B cell (primary cell): ENCODE data around the gene RPTOR. TPM values are rescaled to one million over a fixed set of nuclear protein-coding genes. Genes with fewer than 3 reads are reported as not detected.

Experiments used
- ATAC-seq: fragments of 200-7000 bp; cut with Tn5 transposase; one replicate; pipeline ENCODE4 v1.10.0; 2021; ENCODE audit warnings: low read depth, mild to moderate bottlenecking, moderate number of reproducible peaks, moderate library complexity
- CTCF ChIA-PET: fragments of 350-600 bp; sonication (Branson Sonifier 250); formaldehyde crosslinking; loops from one replicate; lab custom pipeline; 2021; ENCODE audit warnings: antibody characterized with exemption, inconsistent platforms; lab: Charles Lee
- POLR2A ChIA-PET: fragments of 350-600 bp; sonication (Branson Sonifier 250); formaldehyde crosslinking; loops from one replicate; lab custom pipeline; 2021; ENCODE audit warnings: antibody characterized with exemption; lab: Charles Lee
- DNase-seq: peaks from one replicate; pipeline ENCODE4 v3.0.0; 2013
- H2AFZ ChIP-seq: 2 replicates; pipeline ENCODE4 v1.6.1; 2012; ENCODE audit warnings: mild to moderate bottlenecking, low read depth, low read length; ENCODE audit not compliant: insufficient read depth, poor library complexity, severe bottlenecking
- H3K27ac ChIP-seq, 2 donors: 1 replicate in 1 of 2; 2 replicates in 1 of 2; pipeline ENCODE4 v1.5.1; 2012 to 2013; ENCODE audit warnings: low read length in 2 of 2, mild to moderate bottlenecking in 2 of 2, moderate library complexity in 1 of 2
- H3K27me3 ChIP-seq, 4 experiments: fragments of 200-600 bp in 1 of 4; sonication (generic) in 1 of 4; replicated peaks in 1 of 4; 1 replicate in 2 of 4; 2 replicates in 2 of 4; pipeline versions ENCODE4 v1.6.1 to v1.7.0; 2013 to 2016; ENCODE audit warnings: low read length in 3 of 4, mild to moderate bottlenecking in 2 of 4, mixed read lengths in 1 of 4, moderate library complexity in 1 of 4; ENCODE audit not compliant: insufficient read depth in 4 of 4, control insufficient read depth in 3 of 4; ENCODE audit errors: control extremely low read depth in 1 of 4
- H3K36me3 ChIP-seq, 2 experiments: replicated peaks in 1 of 2; 1 replicate in 1 of 2; 2 replicates in 1 of 2; pipeline versions ENCODE4 v1.6.1 to v1.7.1; 2013; ENCODE audit warnings: low read length in 1 of 2; ENCODE audit not compliant: insufficient read depth in 2 of 2, control insufficient read depth in 1 of 2; ENCODE audit errors: control extremely low read depth in 1 of 2, extremely low read depth in 1 of 2
- H3K4me1 ChIP-seq, 2 donors: fragments of 200-600 bp in 1 of 2; sonication (generic) in 1 of 2; 1 replicate in 1 of 2; 2 replicates in 1 of 2; pipeline versions ENCODE4 v1.5.1 to v1.6.1; 2013 to 2017; ENCODE audit warnings: low read length in 2 of 2; ENCODE audit not compliant: control insufficient read depth in 2 of 2, insufficient read depth in 2 of 2
- H3K4me2 ChIP-seq: replicated peaks from 2 replicates; pipeline ENCODE3; 2012; ENCODE audit warnings: mild to moderate bottlenecking, low read depth, low read length; ENCODE audit not compliant: poor library complexity, severe bottlenecking
- H3K4me3 ChIP-seq, 5 experiments: fragments of 200-600 bp in 1 of 5; sonication (generic) in 1 of 5; 1 replicate in 3 of 5; 2 replicates in 2 of 5; pipeline versions ENCODE4 v1.5.1 to v1.7.0; 2011 to 2016; ENCODE audit warnings: low read length in 4 of 5, mild to moderate bottlenecking in 4 of 5, low read depth in 2 of 5, control low read depth in 1 of 5, moderate library complexity in 1 of 5; ENCODE audit not compliant: insufficient read depth in 1 of 5; ENCODE audit errors: control extremely low read depth in 1 of 5, extremely low read depth in 1 of 5
- H3K79me2 ChIP-seq: fragments of 200-600 bp; sonication (generic); one replicate; pipeline ENCODE4 v1.6.0; 2016; ENCODE audit warnings: low read length; ENCODE audit not compliant: control insufficient read depth, insufficient read depth
- H3K9ac ChIP-seq: fragments of 200-600 bp; sonication (generic); 2 replicates; pipeline ENCODE4 v1.6.1; 2017; ENCODE audit warnings: mild to moderate bottlenecking, low read length, moderate library complexity
- H3K9me3 ChIP-seq, 3 donors: one replicate each; pipeline versions ENCODE4 v1.6.1 to v1.7.1; 2013; ENCODE audit warnings: low read length in 2 of 3; ENCODE audit not compliant: control insufficient read depth in 2 of 3, insufficient read depth in 1 of 3; ENCODE audit errors: control extremely low read depth in 1 of 3
- H4K20me1 ChIP-seq: 2 replicates; pipeline ENCODE4 v1.6.0; 2012; ENCODE audit warnings: mild to moderate bottlenecking, low read length; ENCODE audit not compliant: insufficient read depth, control insufficient read depth, poor library complexity, severe bottlenecking
- H3K27ac Mint-ChIP-seq: one replicate; pipeline ENCODE4 v1.8.0; 2021; ENCODE audit warnings: mixed read lengths
- H3K27me3 Mint-ChIP-seq: one replicate; pipeline ENCODE4 v1.8.0; 2021; ENCODE audit warnings: mixed read lengths
- H3K4me1 Mint-ChIP-seq: one replicate; pipeline ENCODE4 v1.8.0; 2021; ENCODE audit warnings: mixed read lengths
- H3K4me3 Mint-ChIP-seq: one replicate; pipeline ENCODE4 v1.8.0; 2021; ENCODE audit warnings: mixed read lengths
- H3K9me3 Mint-ChIP-seq: one replicate; pipeline ENCODE4 v1.8.0; 2022; ENCODE audit warnings: mixed read lengths; ENCODE audit not compliant: insufficient read depth
- CTCF ChIP-seq: fragments of 200-600 bp; IDR thresholded peaks from one replicate; pipeline ENCODE4 v1.8.0; 2022; ENCODE audit warnings: antibody characterized with exemption, mild to moderate bottlenecking
- EZH2 ChIP-seq: IDR thresholded peaks from 2 replicates; pipeline ENCODE4 v1.6.1; 2012; ENCODE audit warnings: borderline replicate concordance, low read depth, mild to moderate bottlenecking, moderate library complexity, low read length; ENCODE audit not compliant: insufficient read depth, poor library complexity, severe bottlenecking
- WGBS: methylation state at CpG from one replicate; pipeline ENCODE4 v1.1.5; 2013; ENCODE audit warnings: missing lambda C conversion rate; ENCODE audit not compliant: insufficient coverage; 5-methylcytosine and 5-hydroxymethylcytosine counted together
- intact Hi-C: fragments of 100-400 bp; cut with micrococcal nuclease; formaldehyde crosslinking; loops from one replicate; pipeline ENCODE4 v1.10.0; 2022
- polyA plus RNA-seq: library from polyadenylated mRNA; depleted of rRNA; stranded (reverse); fragments of >200 nt; gene quantifications from 2 replicates; pipeline ENCODE4 v1.2.3, GENCODE V29; 2012
- total RNA-seq, 2 donors: library from RNA; stranded (reverse); fragments of 120-200 nt in 1 of 2; gene quantifications; 1 replicate in 1 of 2; 2 replicates in 1 of 2; pipeline versions ENCODE4 v1.2.3 to v1.2.4, GENCODE V29; 2013 to 2022

The RPTOR gene
- total and polyA plus RNA-seq, 2 donors (not counting 1 experiment from before 2014, with no cell fraction given) = 13.4 to 58.8 TPM

DNA sequence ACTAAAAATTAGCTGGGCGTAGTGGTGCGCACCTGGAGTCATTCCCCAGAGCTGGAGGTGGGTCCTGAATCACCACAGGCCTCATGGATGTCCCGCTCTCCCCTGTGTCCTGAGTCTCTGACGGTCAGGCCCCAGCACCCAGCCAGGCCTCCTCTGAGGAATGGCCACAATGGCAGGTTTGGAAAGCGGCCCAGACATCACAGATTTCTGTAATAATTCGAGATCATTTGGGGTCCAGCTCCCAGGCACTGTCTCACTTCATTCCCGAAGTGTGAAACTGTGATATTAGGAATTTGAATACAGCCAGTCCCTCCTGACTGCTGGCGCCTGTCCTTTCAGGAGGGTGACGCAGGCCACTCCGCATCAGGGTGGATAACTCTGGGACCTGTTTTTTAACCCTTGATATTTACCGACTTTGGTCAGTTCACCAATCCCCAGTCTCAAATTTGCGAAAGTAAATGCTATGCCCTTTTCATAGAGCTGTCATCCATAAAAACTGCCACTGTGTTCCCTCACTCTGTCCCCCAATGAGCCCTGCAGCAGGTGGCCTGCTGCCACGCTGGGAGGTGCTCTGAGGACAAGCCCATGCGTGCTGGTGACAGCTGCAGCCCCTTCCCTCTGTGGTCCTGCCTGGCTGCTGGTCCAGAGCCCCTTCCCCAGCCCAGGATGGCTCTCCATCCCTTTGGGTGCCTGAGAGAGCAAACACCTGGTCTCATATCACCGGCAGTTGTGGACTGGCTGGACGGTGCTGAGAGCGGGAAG, 28.3 kb upstream of the RPTOR start:
- DNase-seq (no peak), ATAC-seq (no peak)
- H3K27ac Mint-ChIP-seq = no peak overlapping the region
- Histone ChIP-seq H3K9me3 (no peaks in the 10 kb centered on the region), H3K9ac (no peak overlapping the region), H2AFZ (no peak overlapping the region), H3K27me3 (peaks cover 0 to 17% (median 0%) of the 10 kb centered on the region in 4 experiments), H3K4me3 (no peak overlapping the region), H3K4me2 (no peak overlapping the region), H3K36me3 (no peaks in the 10 kb centered on the region), H3K4me1 (no peaks in the 10 kb centered on the region), H4K20me1 (no peaks in the 10 kb centered on the region), H3K79me2 (no peaks in the 10 kb centered on the region), H3K27ac (no peak overlapping the region)
- intact Hi-C loops = no loop called here
- ChIA-PET CTCF (no interaction called here), POLR2A (no interaction called here)
- no peak overlapping the region for H3K4me3 Mint-ChIP-seq
- H3K4me1 Mint-ChIP-seq = no peaks in the 10 kb centered on the region
- H3K27me3 Mint-ChIP-seq = peaks cover 21% of the 10 kb centered on the region
- TF ChIP-seq CTCF (no peak), EZH2 (no peak)
- no peaks in the 10 kb centered on the region for H3K9me3 Mint-ChIP-seq
- WGBS = 92% methylated on average over 14 of the region's 17 CpGs

DNA sequence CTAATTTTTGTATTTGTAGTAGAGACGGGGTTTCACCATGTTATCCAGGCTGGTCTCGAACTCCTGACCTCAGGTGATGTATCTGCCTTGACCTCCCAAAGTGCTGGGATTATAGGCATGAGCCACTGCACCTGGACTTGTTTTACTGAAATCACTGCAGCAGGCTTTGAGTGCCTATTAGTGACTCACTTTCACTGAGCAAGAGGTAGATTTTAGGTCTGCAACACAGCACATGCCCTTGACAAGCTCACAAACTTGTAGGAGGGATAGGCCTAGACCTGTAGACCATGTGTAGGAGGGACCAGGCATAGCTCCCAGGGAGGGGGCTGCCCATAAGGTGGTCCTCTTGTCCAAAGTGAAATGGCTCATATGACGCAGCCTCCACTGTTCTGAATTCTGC, 27.0 kb upstream of the RPTOR start:
- Mint-ChIP-seq H3K27me3 (peaks cover 25% of the 10 kb centered on the region), H3K9me3 (no peaks in the 10 kb centered on the region), H3K4me1 (no peaks in the 10 kb centered on the region), H3K4me3 (no peak overlapping the region), H3K27ac (no peak overlapping the region)
- no peak overlapping the region for H2AFZ ChIP-seq
- no peaks in the 10 kb centered on the region for H3K4me1 ChIP-seq
- no peak for DNase-seq
- no peak overlapping the region for H3K4me3 ChIP-seq
- ATAC-seq = no peak
- H3K9ac ChIP-seq = no peak overlapping the region
- H3K36me3 ChIP-seq = no peaks in the 10 kb centered on the region
- no peaks in the 10 kb centered on the region for H3K9me3 ChIP-seq
- TF ChIP-seq CTCF (no peak), EZH2 (no peak)
- H4K20me1 ChIP-seq = no peaks in the 10 kb centered on the region
- H3K27ac ChIP-seq = no peak overlapping the region
- POLR2A ChIA-PET = no interaction called here
- no peaks in the 10 kb centered on the region for H3K79me2 ChIP-seq
- no peak overlapping the region for H3K4me2 ChIP-seq
- peaks cover 0 to 10% (median under 1%) of the 10 kb centered on the region in 4 experiments for H3K27me3 ChIP-seq
- intact Hi-C loops = no loop called here
- CTCF ChIA-PET = no interaction called here
- 94% methylated on average over 2 of the region's 3 CpGs for WGBS
